Neural cell (in vitro differentiated cells): ENCODE data around the gene FRMD4B. TPM values are rescaled to one million over a fixed set of nuclear protein-coding genes. Genes with fewer than 3 reads are reported as not detected.

ENCODE experiments used
- H2AFZ ChIP-seq: fragments of 200-600, 300-800 bp; sonication (generic), shearing (Covaris generic); 2 replicates; pipeline ENCODE4 v1.6.0; 2014; ENCODE audit warnings: low read depth, mild to moderate bottlenecking, antibody characterized with exemption, low read length, moderate library complexity
- H3F3A ChIP-seq: fragments of 200-600 bp; shearing (Covaris generic); 2 replicates; pipeline ENCODE4 v1.6.1; 2016; ENCODE audit warnings: mild to moderate bottlenecking, moderate library complexity, mixed read lengths, antibody characterized with exemption, low read length; ENCODE audit not compliant: insufficient read depth, poor library complexity, severe bottlenecking
- H3K27ac ChIP-seq: fragments of 200-600, 300-800 bp; sonication (generic), shearing (Covaris generic); 2 replicates; pipeline ENCODE4 v1.5.1; 2014; ENCODE audit warnings: mild to moderate bottlenecking, low read length, moderate library complexity
- H3K27me3 ChIP-seq: fragments of 300-800, 200-600 bp; sonication (generic), shearing (Covaris generic); 2 replicates; pipeline ENCODE4 v1.6.0; 2014; ENCODE audit warnings: mild to moderate bottlenecking, low read depth, low read length, moderate library complexity; ENCODE audit not compliant: insufficient read depth
- H3K36me3 ChIP-seq: fragments of 300-800, 200-600 bp; sonication (generic), shearing (Covaris generic); 2 replicates; pipeline ENCODE4 v1.5.1; 2014; ENCODE audit warnings: mild to moderate bottlenecking, antibody characterized with exemption, low read length, moderate library complexity; ENCODE audit not compliant: insufficient read depth
- H3K4me2 ChIP-seq: fragments of 300-800, 200-600 bp; sonication (generic), shearing (Covaris generic); 2 replicates; pipeline ENCODE4 v1.6.0; 2014; ENCODE audit warnings: mild to moderate bottlenecking, low read length
- H3K4me3 ChIP-seq: fragments of 300-800, 200-600 bp; sonication (generic), shearing (Covaris generic); 2 replicates; pipeline ENCODE4 v1.5.1; 2014; ENCODE audit warnings: mild to moderate bottlenecking, low read length, moderate library complexity
- H3K79me2 ChIP-seq: fragments of 200-600 bp; shearing (Covaris generic); replicated peaks from 2 replicates; pipeline ENCODE4 v1.6.0; 2014; ENCODE audit warnings: mild to moderate bottlenecking, low read length, moderate library complexity; ENCODE audit not compliant: insufficient read depth
- H3K9ac ChIP-seq: fragments of 300-800, 200-600 bp; sonication (generic), shearing (Covaris generic); 2 replicates; pipeline ENCODE4 v1.6.1; 2016; ENCODE audit warnings: mild to moderate bottlenecking, low read length, mixed read lengths
- H3K9me2 ChIP-seq: fragments of 200-600 bp; shearing (Covaris generic); 2 replicates; pipeline ENCODE4 v1.6.1; 2016; ENCODE audit warnings: mild to moderate bottlenecking, low read length, mixed read lengths; ENCODE audit not compliant: insufficient read depth
- H3K9me3 ChIP-seq: fragments of 200-600, 300-800 bp; sonication (generic), shearing (Covaris generic); 2 replicates; pipeline ENCODE4 v1.6.1; 2016; ENCODE audit warnings: mild to moderate bottlenecking, mixed run types, low read length, moderate library complexity, mixed read lengths
- H4K20me1 ChIP-seq: fragments of 200-600 bp; shearing (Covaris generic); 2 replicates; pipeline ENCODE4 v1.6.1; 2016; ENCODE audit warnings: mild to moderate bottlenecking, mixed run types; ENCODE audit not compliant: insufficient read depth
- EP300 ChIP-seq: fragments of 450-650 bp; conservative IDR thresholded peaks from 2 replicates; pipeline ENCODE4 v1.6.1; 2014; ENCODE audit warnings: antibody characterized with exemption, mild to moderate bottlenecking, moderate library complexity; ENCODE audit not compliant: poor library complexity, severe bottlenecking
- EZH2 ChIP-seq: fragments of 200-600, 300-800 bp; shearing (Covaris generic), sonication (generic); IDR thresholded peaks from 2 replicates; pipeline ENCODE4 v1.6.1; 2014; ENCODE audit warnings: antibody characterized with exemption, low read length, borderline replicate concordance, mild to moderate bottlenecking; ENCODE audit not compliant: insufficient read depth, poor library complexity, severe bottlenecking
- MXI1 ChIP-seq: fragments of 450-650 bp; conservative IDR thresholded peaks from 2 replicates; pipeline ENCODE4 v1.6.1; 2014; ENCODE audit warnings: antibody characterized with exemption, mild to moderate bottlenecking; ENCODE audit not compliant: poor library complexity, severe bottlenecking
- POLR2AphosphoS5 ChIP-seq: IDR thresholded peaks from 2 replicates; pipeline ENCODE4 v1.6.1; 2012
- RAD21 ChIP-seq: fragments of 450-650 bp; conservative IDR thresholded peaks from 2 replicates; pipeline ENCODE4 v1.6.1; 2014; ENCODE audit warnings: antibody characterized with exemption, mild to moderate bottlenecking, moderate library complexity
- SMC3 ChIP-seq: fragments of 450-650 bp; conservative IDR thresholded peaks from 2 replicates; pipeline ENCODE4 v1.6.1; 2014; ENCODE audit warnings: antibody characterized with exemption, mild to moderate bottlenecking, moderate library complexity; ENCODE audit not compliant: poor library complexity
- TAF1 ChIP-seq: IDR thresholded peaks from 2 replicates; pipeline ENCODE4 v1.6.1; 2012; ENCODE audit warnings: low read depth
- polyA plus RNA-seq: library from polyadenylated mRNA; depleted of rRNA; stranded (reverse); fragments of >200 nt; gene quantifications from 2 replicates; pipeline ENCODE4 v1.2.3, GENCODE V29; 2014
- TF ChIP-seq, protein P1 (sequence below): fragments of 450-650 bp; IDR thresholded peaks from 2 replicates; pipeline ENCODE4 v1.5.1; 2014; ENCODE audit warnings: antibody characterized with exemption, mild to moderate bottlenecking, moderate library complexity; ENCODE audit not compliant: poor library complexity, severe bottlenecking
- TF ChIP-seq, protein P2 (sequence below): IDR thresholded peaks from 2 replicates; pipeline ENCODE4 v1.6.1; 2012; ENCODE audit warnings: borderline replicate concordance

FRMD4B gene
- polyA plus RNA-seq, 1 donor from 2014 or later: 6.2 TPM

DNA sequence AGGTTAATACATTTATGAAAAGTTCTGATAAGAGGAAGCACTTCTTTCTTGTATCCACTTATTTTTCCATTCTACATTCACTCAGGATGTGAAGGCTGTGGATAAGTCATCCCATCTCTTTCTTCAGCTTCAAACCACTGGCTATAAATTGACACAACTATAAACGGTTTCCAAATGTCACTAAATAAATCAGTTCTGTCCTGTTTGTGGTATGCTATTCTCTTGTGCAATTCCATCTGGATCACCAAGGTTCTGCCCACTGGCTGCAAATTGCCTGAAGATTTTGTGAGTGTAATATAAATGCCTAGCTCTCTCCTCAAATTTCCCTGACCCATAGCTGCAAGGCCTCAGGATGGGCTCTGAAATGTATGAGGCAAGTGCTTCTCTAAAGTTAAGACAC is 256.4 kb downstream of the FRMD4B start:
- no peaks in the 10 kb centered on the region for H3K9me3 ChIP-seq
- H3K36me3 ChIP-seq: no peaks in the 10 kb centered on the region
- no peak overlapping the region for H3K4me3 ChIP-seq
- H3F3A ChIP-seq: no peaks in the 10 kb centered on the region
- no peak overlapping the region for H3K4me2 ChIP-seq
- H3K79me2 ChIP-seq: no peaks in the 10 kb centered on the region
- no peak overlapping the region for H3K27ac ChIP-seq
- no peak overlapping the region for H3K9ac ChIP-seq
- H3K9me2 ChIP-seq: no peaks in the 10 kb centered on the region
- no peak overlapping the region for H2AFZ ChIP-seq
- no peaks in the 10 kb centered on the region for H3K27me3 ChIP-seq
- no peaks in the 10 kb centered on the region for H4K20me1 ChIP-seq
- no peak for TF ChIP-seq EP300

DNA sequence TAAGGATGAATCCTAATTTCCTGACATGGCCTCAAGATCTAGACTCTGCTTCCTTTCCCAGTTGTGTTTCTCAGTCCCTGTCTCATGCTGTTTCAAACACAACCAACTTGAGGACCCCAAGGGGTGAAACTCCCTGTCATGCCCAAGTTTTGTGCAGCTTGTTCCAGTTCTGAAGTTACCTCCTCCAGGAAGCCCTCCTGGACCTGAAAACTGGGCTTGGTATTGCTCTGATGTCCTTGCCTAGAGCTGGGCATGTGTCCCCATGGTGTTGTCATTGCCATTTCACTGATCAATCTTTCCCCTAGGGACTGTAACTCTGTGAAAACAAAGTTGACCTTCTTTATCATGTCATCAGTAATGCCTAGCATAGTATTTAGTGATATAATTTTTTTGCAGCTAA is 257.4 kb downstream of the FRMD4B start:
- Histone ChIP-seq H3F3A (no peaks in the 10 kb centered on the region), H3K9me2 (no peaks in the 10 kb centered on the region), H3K9me3 (no peaks in the 10 kb centered on the region), H3K27ac (no peak overlapping the region), H3K4me2 (no peak overlapping the region), H3K27me3 (no peaks in the 10 kb centered on the region), H4K20me1 (no peaks in the 10 kb centered on the region), H3K4me3 (no peak overlapping the region), H3K9ac (no peak overlapping the region), H3K36me3 (no peaks in the 10 kb centered on the region), H3K79me2 (no peaks in the 10 kb centered on the region), H2AFZ (no peak overlapping the region)
- TF ChIP-seq EP300 (no peak), SMC3 (no peak), RAD21 (no peak), EZH2 (no peak), MXI1 (no peak), TAF1 (no peak), POLR2AphosphoS5 (no peak)
- TF ChIP-seq, protein P1, sequence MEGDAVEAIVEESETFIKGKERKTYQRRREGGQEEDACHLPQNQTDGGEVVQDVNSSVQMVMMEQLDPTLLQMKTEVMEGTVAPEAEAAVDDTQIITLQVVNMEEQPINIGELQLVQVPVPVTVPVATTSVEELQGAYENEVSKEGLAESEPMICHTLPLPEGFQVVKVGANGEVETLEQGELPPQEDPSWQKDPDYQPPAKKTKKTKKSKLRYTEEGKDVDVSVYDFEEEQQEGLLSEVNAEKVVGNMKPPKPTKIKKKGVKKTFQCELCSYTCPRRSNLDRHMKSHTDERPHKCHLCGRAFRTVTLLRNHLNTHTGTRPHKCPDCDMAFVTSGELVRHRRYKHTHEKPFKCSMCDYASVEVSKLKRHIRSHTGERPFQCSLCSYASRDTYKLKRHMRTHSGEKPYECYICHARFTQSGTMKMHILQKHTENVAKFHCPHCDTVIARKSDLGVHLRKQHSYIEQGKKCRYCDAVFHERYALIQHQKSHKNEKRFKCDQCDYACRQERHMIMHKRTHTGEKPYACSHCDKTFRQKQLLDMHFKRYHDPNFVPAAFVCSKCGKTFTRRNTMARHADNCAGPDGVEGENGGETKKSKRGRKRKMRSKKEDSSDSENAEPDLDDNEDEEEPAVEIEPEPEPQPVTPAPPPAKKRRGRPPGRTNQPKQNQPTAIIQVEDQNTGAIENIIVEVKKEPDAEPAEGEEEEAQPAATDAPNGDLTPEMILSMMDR: no peak
- TF ChIP-seq, protein P2, sequence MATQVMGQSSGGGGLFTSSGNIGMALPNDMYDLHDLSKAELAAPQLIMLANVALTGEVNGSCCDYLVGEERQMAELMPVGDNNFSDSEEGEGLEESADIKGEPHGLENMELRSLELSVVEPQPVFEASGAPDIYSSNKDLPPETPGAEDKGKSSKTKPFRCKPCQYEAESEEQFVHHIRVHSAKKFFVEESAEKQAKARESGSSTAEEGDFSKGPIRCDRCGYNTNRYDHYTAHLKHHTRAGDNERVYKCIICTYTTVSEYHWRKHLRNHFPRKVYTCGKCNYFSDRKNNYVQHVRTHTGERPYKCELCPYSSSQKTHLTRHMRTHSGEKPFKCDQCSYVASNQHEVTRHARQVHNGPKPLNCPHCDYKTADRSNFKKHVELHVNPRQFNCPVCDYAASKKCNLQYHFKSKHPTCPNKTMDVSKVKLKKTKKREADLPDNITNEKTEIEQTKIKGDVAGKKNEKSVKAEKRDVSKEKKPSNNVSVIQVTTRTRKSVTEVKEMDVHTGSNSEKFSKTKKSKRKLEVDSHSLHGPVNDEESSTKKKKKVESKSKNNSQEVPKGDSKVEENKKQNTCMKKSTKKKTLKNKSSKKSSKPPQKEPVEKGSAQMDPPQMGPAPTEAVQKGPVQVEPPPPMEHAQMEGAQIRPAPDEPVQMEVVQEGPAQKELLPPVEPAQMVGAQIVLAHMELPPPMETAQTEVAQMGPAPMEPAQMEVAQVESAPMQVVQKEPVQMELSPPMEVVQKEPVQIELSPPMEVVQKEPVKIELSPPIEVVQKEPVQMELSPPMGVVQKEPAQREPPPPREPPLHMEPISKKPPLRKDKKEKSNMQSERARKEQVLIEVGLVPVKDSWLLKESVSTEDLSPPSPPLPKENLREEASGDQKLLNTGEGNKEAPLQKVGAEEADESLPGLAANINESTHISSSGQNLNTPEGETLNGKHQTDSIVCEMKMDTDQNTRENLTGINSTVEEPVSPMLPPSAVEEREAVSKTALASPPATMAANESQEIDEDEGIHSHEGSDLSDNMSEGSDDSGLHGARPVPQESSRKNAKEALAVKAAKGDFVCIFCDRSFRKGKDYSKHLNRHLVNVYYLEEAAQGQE: no peak

DNA sequence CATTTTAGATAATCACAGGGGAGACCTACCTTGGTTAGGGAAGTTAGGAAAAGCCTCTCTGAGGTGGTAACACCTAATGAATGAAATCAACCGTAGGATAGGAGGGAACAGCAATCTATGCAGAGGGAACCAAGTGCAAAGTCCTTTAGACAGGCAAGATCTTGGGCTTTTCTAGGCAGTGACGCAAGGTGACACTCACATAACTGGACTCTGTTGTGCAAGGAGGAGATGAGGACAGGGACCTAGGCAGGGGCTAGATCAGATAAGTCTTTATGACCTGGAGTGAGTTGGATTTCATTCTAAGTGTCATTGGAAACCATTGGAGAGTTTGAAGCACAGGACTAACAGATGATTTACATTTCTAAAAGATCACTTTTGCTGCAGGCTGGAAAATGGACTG is 258.9 kb downstream of the FRMD4B start:
- TF ChIP-seq TAF1 (no peak), EZH2 (no peak), EP300 (no peak), RAD21 (no peak)
- no peaks in the 10 kb centered on the region for H3F3A ChIP-seq
- H3K9me2 ChIP-seq: no peaks in the 10 kb centered on the region
- H3K9ac ChIP-seq: no peak overlapping the region
- H3K27me3 ChIP-seq: no peaks in the 10 kb centered on the region
- no peaks in the 10 kb centered on the region for H3K79me2 ChIP-seq
- no peak overlapping the region for H2AFZ ChIP-seq
- H3K36me3 ChIP-seq: no peaks in the 10 kb centered on the region
- H4K20me1 ChIP-seq: no peaks in the 10 kb centered on the region
- no peak overlapping the region for H3K4me2 ChIP-seq
- no peak overlapping the region for H3K4me3 ChIP-seq
- no peak overlapping the region for H3K27ac ChIP-seq
- H3K9me3 ChIP-seq: no peaks in the 10 kb centered on the region
